ENCODE results near the gene TXN2.
"Not testable (repeated sequence)": the region's sequence is repeated elsewhere in the genome, so short reads cannot be mapped to it uniquely, and the experiment has no call there.

Gene TXN2

DNA sequence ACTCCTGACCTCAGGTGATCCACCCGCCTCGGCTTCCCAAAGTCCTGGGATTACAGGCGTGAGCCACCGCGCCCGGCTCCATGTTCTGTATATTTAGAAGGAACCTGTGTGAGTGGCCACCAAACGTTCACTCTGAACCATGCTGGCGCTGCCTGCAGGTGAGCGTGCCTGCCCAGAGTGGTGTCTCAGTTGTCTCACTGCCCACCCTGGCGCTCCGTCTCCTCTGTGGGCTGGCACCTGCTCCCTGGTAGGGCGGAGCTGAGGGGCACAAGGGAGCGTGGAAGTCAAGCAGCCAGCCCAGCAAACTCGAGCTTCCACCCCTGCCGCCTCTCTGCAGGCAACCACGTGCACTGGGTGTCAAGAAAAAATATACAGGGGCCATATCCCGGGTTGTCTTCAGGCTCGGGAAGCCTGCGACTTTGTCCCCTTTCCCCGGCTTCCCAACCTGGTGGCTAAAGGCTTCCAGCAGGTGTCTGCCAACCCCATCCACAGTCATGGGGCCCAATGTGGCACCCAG lies 16.7 kb downstream of the TXN2 start:
- no peaks in the 10 kb centered on the region for H3K27me3 ChIP-seq (ENCODE audit: control insufficient read depth, insufficient read depth, low read length)
- peaks cover 71% of the 10 kb centered on the region for H3K4me1 ChIP-seq (ENCODE audit: control insufficient read depth, insufficient read depth, low read length)
- no peak overlapping the region for H3K4me3 ChIP-seq (ENCODE audit: low read length)

DNA sequence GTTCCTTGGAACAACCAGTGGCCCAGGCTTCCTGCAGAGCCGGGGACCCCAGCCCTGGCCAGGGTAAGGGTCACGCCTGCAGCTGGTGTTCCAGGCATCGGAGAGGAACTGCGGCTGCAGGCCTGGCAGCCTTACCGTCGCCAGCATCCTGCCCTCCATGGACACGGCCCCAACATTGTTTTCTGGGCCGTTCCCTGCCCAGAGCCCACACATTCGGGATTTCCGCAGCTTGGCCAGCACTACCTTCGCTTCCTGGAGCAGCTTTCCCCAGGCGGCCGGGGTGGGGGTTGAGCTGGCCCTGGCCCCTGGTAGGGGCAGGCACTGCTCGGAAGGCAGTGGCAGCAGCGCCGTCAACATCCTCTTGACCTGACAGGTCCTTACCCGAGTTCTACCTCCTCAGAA lies 17.7 kb downstream of the TXN2 start:
- Histone ChIP-seq H3K9ac (ENCODE audit: low read depth, low read length) (peak overlapping the region; percentile 6), H3K36me3 (ENCODE audit: insufficient read depth, low read length) (no peaks in the 10 kb centered on the region), H3K4me2 (ENCODE audit: low read length) (no peak overlapping the region), H3K27me3 (ENCODE audit: control insufficient read depth, insufficient read depth, low read length) (no peaks in the 10 kb centered on the region), H3K9me3 (replicated peaks; ENCODE audit: low read length) (no peaks in the 10 kb centered on the region), H3K4me3 (ENCODE audit: low read length) (no peak overlapping the region), H3K4me1 (ENCODE audit: control insufficient read depth, insufficient read depth, low read length) (peaks cover 64% of the 10 kb centered on the region)

More for the DNA sequence above, 16.7 kb downstream of the TXN2 start:
- Histone ChIP-seq H3K9me3 (replicated peaks; ENCODE audit: low read length) (no peaks in the 10 kb centered on the region), H3K4me2 (ENCODE audit: low read length) (peak overlapping the region; percentile 48), H3K36me3 (ENCODE audit: insufficient read depth, low read length) (no peaks in the 10 kb centered on the region), H3K9ac (ENCODE audit: low read depth, low read length) (peak overlapping the region; percentile 24)

DNA sequence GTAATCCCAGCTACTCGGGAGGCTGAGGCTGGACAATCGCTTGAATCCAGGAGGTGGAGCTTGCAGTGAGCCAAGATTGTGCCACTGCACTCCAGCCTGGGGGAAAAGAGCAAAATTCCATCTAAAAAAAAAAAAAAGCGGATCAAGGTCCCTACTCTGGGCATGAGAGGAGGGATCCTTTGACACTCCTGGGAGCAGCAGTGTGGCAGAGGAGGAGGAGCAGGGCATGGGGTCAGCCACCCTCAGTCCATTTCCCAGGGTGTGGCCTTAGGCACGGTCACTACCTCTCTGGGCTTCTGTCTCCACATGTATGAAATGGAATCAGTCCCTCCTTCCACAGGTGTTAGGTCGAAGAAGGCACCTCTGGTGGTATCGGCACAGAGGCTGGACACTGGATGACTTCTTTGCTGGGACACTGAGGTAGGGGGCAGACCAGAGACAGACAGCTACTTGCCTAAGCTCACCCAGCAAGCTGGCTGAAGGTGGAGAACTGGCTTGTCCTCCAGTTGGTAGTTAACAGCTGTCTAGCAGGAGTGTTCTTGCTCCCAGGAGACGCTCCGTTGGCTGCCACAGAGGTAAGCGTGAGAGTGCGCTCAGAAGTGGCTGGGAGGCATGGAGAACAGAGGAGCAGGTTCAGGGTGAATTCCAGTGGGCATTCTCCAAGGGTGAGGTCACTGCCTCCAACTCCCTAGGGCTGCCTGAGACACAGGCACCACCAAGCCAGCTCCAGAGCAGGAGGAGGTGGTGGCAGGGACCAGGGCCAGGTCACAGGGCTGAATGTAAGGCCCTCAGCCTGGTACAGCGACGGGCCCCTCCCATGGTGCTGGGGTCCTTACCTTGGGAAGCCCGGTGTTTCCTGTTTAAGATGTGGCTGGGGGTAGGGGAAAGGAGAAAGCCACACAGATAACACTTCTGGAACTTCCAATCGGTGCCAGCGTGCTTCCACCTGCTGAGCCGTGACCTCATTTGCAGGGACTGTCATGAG lies 19.5 kb downstream of the TXN2 start:
- peaks cover 51% of the 10 kb centered on the region for H3K4me1 ChIP-seq (ENCODE audit: control insufficient read depth, insufficient read depth, low read length)
- H3K36me3 ChIP-seq (ENCODE audit: insufficient read depth, low read length): no peaks in the 10 kb centered on the region
- H3K4me3 ChIP-seq (ENCODE audit: low read length): no peak overlapping the region
- H3K4me2 ChIP-seq (ENCODE audit: low read length): peak overlapping the region; percentile 33
- H3K27me3 ChIP-seq (ENCODE audit: control insufficient read depth, insufficient read depth, low read length): no peaks in the 10 kb centered on the region
- H3K9ac ChIP-seq (ENCODE audit: low read depth, low read length): peak overlapping the region; percentile 7
- no peaks in the 10 kb centered on the region for H3K9me3 ChIP-seq (replicated peaks; ENCODE audit: low read length)

DNA sequence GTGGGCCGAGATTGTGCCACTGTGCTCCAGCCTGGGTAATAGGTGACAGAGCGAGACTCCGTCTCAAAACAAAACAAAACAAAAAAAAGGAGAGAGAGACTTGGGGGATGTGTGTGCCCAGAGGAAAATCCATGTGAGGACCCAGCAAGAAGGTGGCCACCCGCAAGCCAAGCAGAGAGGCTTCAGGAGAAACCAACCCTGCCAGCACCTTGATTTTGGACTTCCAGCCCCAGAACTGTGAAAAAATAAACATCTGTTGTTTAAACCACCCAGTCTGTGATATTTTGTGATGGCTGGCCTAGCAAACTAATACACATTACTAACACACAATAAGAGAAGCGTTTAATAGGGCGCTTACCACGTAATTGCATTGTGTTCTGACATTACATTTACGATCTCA lies 21.2 kb downstream of the TXN2 start:
- Histone ChIP-seq H3K4me1 (ENCODE audit: control insufficient read depth, insufficient read depth, low read length) (peaks cover 36% of the 10 kb centered on the region), H3K4me2 (ENCODE audit: low read length) (no peak overlapping the region), H3K36me3 (ENCODE audit: insufficient read depth, low read length) (no peaks in the 10 kb centered on the region), H3K9me3 (replicated peaks; ENCODE audit: low read length) (no peaks in the 10 kb centered on the region), H3K27me3 (ENCODE audit: control insufficient read depth, insufficient read depth, low read length) (no peaks in the 10 kb centered on the region), H3K4me3 (ENCODE audit: low read length) (no peak overlapping the region), H3K9ac (ENCODE audit: low read depth, low read length) (no peak overlapping the region)

DNA sequence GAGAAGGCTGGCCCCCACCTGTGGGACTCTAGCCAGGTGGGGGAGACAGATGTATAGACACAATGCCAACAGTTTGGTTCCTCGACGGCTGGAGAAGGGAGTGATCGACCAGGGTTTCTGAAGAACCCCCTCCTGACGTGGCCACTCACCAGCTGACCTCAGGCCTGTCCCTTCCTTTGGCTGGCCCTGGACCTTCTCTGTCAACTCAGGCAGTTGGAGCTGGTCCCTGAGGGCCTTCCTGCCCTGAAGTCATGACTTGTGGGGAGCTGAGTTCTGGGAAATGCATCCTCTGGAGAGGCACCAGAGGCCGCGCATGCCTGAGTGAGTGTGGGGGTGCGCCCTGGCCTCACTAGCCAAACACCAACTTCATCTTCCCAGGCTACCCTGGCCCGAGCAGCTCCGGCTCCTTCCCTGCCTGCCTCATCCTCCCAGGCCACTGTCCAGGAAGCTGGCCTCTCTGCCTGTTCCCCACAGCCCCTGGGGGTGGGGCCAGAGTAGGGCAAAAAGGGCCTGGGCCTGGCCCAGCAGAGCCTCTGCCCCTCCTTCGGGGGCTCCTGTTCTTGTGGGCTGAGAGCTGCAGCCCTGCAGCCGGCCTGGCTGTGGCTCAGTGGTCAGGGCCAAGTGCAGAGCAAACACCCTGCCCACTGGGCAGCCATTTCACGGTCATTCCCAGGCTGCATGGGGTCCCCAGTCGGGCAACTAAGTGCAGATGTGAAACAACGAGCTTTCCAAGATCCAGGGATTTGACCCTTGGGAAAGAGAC lies 23.6 kb downstream of the TXN2 start:
- Histone ChIP-seq H3K4me1 (ENCODE audit: control insufficient read depth, insufficient read depth, low read length) (peaks cover 22% of the 10 kb centered on the region), H3K27me3 (ENCODE audit: control insufficient read depth, insufficient read depth, low read length) (no peaks in the 10 kb centered on the region), H3K4me3 (ENCODE audit: low read length) (no peak overlapping the region), H3K36me3 (ENCODE audit: insufficient read depth, low read length) (no peaks in the 10 kb centered on the region), H3K9ac (ENCODE audit: low read depth, low read length) (no peak overlapping the region), H3K4me2 (ENCODE audit: low read length) (no peak overlapping the region), H3K9me3 (replicated peaks; ENCODE audit: low read length) (no peaks in the 10 kb centered on the region)

DNA sequence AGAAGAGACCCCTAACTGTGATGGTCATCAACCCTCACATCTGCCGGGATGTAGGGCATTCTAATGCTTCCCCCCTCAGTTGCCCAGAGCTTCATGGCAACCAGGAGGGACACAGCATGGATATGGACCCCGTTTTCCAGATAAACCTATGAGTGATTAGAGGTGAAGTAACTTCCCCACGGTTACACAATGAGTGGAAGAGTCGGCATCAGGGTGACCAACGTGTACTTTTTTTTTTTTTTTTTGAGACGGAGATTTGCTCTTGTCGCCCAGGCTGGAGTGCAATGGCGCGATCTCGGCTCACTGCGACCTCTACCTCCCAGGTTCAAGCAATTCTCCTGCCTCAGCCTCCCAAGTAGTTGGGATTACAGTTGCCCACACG lies 25.0 kb downstream of the TXN2 start:
- Histone ChIP-seq H3K27me3 (ENCODE audit: control insufficient read depth, insufficient read depth, low read length) (no peaks in the 10 kb centered on the region), H3K4me2 (ENCODE audit: low read length) (no peak overlapping the region), H3K36me3 (ENCODE audit: insufficient read depth, low read length) (no peaks in the 10 kb centered on the region), H3K4me3 (ENCODE audit: low read length) (no peak overlapping the region), H3K9ac (ENCODE audit: low read depth, low read length) (no peak overlapping the region), H3K9me3 (replicated peaks; ENCODE audit: low read length) (no peaks in the 10 kb centered on the region), H3K4me1 (ENCODE audit: control insufficient read depth, insufficient read depth, low read length) (peaks cover 17% of the 10 kb centered on the region)

DNA sequence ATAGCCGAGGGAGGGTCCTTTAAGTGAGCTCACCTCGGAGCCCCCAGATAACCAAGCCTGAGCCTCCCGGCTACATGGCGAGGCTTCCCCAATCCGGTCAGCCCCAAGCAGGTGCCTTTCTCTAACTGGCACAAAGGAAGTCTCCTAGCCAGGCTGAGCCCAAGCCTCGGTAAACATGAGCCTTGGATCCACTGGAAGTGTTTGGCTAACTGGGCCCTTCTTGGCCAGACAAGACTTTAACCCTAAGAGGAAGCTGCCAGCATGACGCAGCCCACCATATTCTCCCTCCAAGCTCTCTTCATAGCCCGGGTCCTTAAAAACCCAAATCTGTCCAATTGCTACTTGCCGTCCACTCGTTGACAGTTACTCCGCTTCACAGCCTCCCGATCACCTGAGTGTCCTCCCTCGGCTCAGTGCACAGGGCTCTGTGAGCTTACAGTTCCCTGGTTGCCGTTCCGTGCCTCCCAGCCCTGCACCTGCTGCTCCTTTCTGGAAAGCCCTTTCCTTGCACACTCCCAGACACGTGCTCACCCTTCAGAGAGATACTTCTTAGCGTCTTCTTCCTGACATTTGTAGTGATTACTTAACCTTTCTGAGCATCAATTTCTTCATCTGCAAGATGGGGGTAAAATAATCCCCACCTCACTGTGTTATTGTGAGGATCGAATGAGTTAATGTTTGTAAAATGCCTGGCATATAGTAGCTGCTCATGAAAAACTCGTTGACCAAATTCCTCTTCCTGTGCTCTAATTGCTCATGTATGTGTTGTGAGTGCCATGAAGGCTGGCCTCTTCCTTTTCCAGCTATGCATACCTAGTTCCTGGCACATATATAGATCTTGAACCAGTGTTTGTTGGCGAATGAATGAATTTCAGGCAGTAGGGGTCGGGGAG lies 25.6 kb downstream of the TXN2 start:
- Histone ChIP-seq H3K36me3 (ENCODE audit: insufficient read depth, low read length) (no peaks in the 10 kb centered on the region), H3K9me3 (replicated peaks; ENCODE audit: low read length) (no peaks in the 10 kb centered on the region), H3K4me2 (ENCODE audit: low read length) (peak overlapping the region; percentile 90), H3K27me3 (ENCODE audit: control insufficient read depth, insufficient read depth, low read length) (no peaks in the 10 kb centered on the region), H3K4me1 (ENCODE audit: control insufficient read depth, insufficient read depth, low read length) (peaks cover 18% of the 10 kb centered on the region), H3K4me3 (ENCODE audit: low read length) (no peak overlapping the region), H3K9ac (ENCODE audit: low read depth, low read length) (peak overlapping the region; percentile 59)

DNA sequence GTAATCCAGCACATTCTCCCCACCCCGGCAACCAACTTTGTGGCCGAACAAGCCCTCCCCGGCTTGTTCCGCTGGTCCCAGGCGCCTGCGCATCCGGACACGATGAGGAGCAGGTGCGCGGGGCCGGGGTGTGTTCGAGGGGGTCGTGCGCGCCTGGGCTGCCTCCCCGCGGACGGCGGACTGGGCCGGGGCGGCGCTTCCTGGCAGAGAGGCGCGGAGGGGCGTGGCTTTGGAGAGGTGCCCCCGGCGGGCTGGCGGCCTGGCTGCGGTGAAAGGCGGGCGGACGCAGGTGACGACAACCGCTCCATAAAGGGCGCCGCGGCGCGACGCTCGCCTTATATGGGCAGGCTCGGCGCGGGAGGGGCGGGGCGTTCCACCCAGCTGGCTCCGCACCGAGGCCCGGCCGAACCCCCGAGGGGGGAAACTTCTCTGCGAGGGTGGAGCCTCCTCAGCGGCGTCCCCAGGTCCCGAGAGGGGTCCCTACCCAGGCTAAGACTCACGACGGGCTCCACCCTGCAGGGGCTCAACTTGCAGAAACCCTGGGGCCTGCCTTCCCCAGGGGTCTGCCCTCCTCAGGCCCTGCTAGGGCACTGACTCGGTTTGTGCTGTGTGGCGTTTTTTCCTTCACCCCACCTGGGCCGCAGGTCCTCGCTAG lies 26.4 kb downstream of the TXN2 start:
- H3K4me3 ChIP-seq (ENCODE audit: low read length): peak overlapping the region; percentile 72

DNA sequence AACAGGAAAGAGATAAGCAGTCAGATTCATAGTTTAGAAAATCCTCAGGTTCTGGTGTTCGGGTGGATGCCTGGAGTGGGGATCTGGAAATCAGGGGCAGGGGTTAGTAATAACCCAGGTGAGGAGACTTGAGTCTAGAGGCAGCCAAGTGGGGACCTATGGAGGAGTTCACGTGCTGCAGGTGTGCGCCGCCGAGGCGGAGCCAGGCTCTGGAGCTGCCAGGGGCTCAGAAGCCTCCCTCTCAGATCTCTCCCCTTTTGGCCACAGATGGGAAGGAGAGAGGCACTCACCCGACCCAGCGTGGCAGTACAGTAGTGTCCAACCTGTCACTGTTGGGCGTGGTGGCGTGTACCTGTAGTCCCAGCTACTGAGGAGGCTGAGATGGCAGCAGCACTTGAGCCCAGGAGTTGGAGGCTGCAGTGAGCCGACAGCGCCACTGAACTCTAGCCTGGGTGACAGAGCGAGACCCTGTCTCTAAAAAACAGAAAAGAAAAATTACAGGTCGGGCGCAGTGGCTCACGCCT lies 27.5 kb downstream of the TXN2 start:
- Histone ChIP-seq H3K36me3 (ENCODE audit: insufficient read depth, low read length) (no peaks in the 10 kb centered on the region), H3K27me3 (ENCODE audit: control insufficient read depth, insufficient read depth, low read length) (no peaks in the 10 kb centered on the region), H3K4me3 (ENCODE audit: low read length) (no peak overlapping the region), H3K4me2 (ENCODE audit: low read length) (no peak overlapping the region), H3K9ac (ENCODE audit: low read depth, low read length) (no peak overlapping the region), H3K4me1 (ENCODE audit: control insufficient read depth, insufficient read depth, low read length) (peaks cover 18% of the 10 kb centered on the region), H3K9me3 (replicated peaks; ENCODE audit: low read length) (no peaks in the 10 kb centered on the region)

More for the DNA sequence above, 26.4 kb downstream of the TXN2 start:
- H3K9me3 ChIP-seq (replicated peaks; ENCODE audit: low read length): no peaks in the 10 kb centered on the region
- peak overlapping the region; percentile 90 for H3K4me2 ChIP-seq (ENCODE audit: low read length)
- H3K36me3 ChIP-seq (ENCODE audit: insufficient read depth, low read length): no peaks in the 10 kb centered on the region
- H3K27me3 ChIP-seq (ENCODE audit: control insufficient read depth, insufficient read depth, low read length): no peaks in the 10 kb centered on the region
- peak overlapping the region; percentile 59 for H3K9ac ChIP-seq (ENCODE audit: low read depth, low read length)
- peaks cover 18% of the 10 kb centered on the region for H3K4me1 ChIP-seq (ENCODE audit: control insufficient read depth, insufficient read depth, low read length)

DNA sequence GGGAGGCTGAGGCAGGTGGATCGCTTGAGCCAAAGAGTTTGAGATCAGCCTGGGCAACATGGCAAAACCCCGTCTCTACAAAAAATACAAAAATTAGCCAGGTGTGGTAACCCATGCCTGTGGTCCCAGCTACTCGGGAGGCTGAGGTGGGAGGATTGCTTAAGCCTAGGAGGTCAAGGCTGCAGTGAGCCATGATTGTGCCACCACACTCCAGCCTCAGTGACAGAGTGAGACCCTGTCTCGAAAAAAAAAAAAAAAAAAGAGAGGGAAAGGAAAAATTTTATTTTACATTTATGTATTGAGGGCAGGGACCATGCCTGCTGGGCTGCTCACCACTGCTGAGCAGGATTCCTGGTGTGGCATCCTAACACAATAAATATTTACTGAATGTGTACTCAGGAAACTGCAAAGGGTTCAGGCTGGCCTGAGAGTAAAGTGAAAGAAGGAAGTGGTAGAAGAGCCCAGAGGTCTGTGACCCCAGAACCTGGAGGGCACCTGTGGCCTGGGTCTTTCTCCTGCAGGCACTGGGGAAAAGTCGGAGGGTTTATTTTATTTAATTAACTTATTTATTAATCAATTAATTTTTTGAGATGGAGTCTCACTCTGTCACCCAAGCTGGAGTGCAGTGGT lies 28.3 kb downstream of the TXN2 start:
- not testable (repeated sequence) for H3K4me2 ChIP-seq (ENCODE audit: low read length); H3K27me3 ChIP-seq (ENCODE audit: control insufficient read depth, insufficient read depth, low read length); H3K9ac ChIP-seq (ENCODE audit: low read depth, low read length); H3K4me3 ChIP-seq (ENCODE audit: low read length); H3K9me3 ChIP-seq (replicated peaks; ENCODE audit: low read length); H3K36me3 ChIP-seq (ENCODE audit: insufficient read depth, low read length)
- H3K4me1 ChIP-seq (ENCODE audit: control insufficient read depth, insufficient read depth, low read length): peaks cover 18% of the 10 kb centered on the region
